H1 (cell line): Measurements from ENCODE around the gene OR2D2. TPM values are rescaled to one million over a fixed set of nuclear protein-coding genes. Genes with fewer than 3 reads are reported as not detected.
"Not testable (repeated sequence)": the region's sequence is repeated elsewhere in the genome, so short reads cannot be mapped to it uniquely, and the experiment has no call there.

ENCODE experiments used
- CTCF ChIA-PET: fragments of 300-600 bp; sonication (Branson Sonifier 250); formaldehyde crosslinking; loops from one replicate; lab custom pipeline; 2021; ENCODE audit not compliant: partially characterized antibody; lab: Charles Lee
- POLR2A ChIA-PET: fragments of 300-600 bp; sonication (Branson Sonifier 250); formaldehyde crosslinking; loops from one replicate; lab custom pipeline; 2021; ENCODE audit warnings: inconsistent platforms; ENCODE audit not compliant: partially characterized antibody; lab: Charles Lee
- DNase-seq, 2 experiments: peaks; one replicate each; pipeline versions ENCODE4 v3.0.0 to v3.0.0-alpha.2; 2010 to 2022; ENCODE audit warnings: low spot score in 2 of 2, low read depth in 1 of 2, mixed read lengths in 1 of 2
- FAIRE-seq: peaks from 2 replicates; lab custom pipeline; 2011; peaks lifted over from hg19 to GRCh38; lab: Jason Lieb, UNC
- H2AFZ ChIP-seq: 2 replicates; pipeline ENCODE4 v1.8.1; 2012; ENCODE audit warnings: low read length, inconsistent platforms
- H2AK5ac ChIP-seq: 2 replicates; pipeline ENCODE4 v1.6.1; 2013; ENCODE audit warnings: low read depth, low read length
- H2BK120ac ChIP-seq: replicated peaks from 2 replicates; pipeline ENCODE3; 2013; ENCODE audit warnings: low read depth, low read length, inconsistent platforms
- H2BK12ac ChIP-seq: 2 replicates; pipeline ENCODE4 v1.6.1; 2013; ENCODE audit warnings: low read depth, low read length
- H2BK15ac ChIP-seq: 2 replicates; pipeline ENCODE4 v1.6.1; 2013; ENCODE audit warnings: low read length
- H2BK20ac ChIP-seq: 2 replicates; pipeline ENCODE4 v1.6.1; 2013; ENCODE audit warnings: low read length
- H2BK5ac ChIP-seq: 2 replicates; pipeline ENCODE4 v1.6.1; 2013; ENCODE audit warnings: low read depth, low read length
- H3K14ac ChIP-seq: 2 replicates; pipeline ENCODE4 v1.6.1; 2013; ENCODE audit warnings: inconsistent platforms; ENCODE audit not compliant: insufficient read length
- H3K18ac ChIP-seq: 2 replicates; pipeline ENCODE4 v1.6.1; 2013; ENCODE audit warnings: low read length; ENCODE audit errors: extremely low read depth
- H3K23ac ChIP-seq: 2 replicates; pipeline ENCODE4 v1.6.1; 2013; ENCODE audit warnings: inconsistent platforms; ENCODE audit not compliant: insufficient read length
- H3K23me2 ChIP-seq: 2 replicates; pipeline ENCODE4 v1.6.1; 2013; ENCODE audit warnings: low read depth, low read length
- H3K27ac ChIP-seq: 2 replicates; pipeline ENCODE4 v1.6.1; 2011; ENCODE audit warnings: low read depth, low read length, inconsistent platforms
- H3K27me3 ChIP-seq, 4 experiments: replicated peaks in 1 of 4; 1 replicate in 1 of 4; 2 replicates in 3 of 4; pipeline versions ENCODE4 v1.6.1 to v1.8.1; 2011 to 2013; ENCODE audit warnings: low read length in 3 of 4, mild to moderate bottlenecking in 3 of 4, inconsistent platforms in 2 of 4, mixed read lengths in 2 of 4, moderate library complexity in 1 of 4; ENCODE audit not compliant: control insufficient read depth in 3 of 4, insufficient read depth in 3 of 4; ENCODE audit errors: extremely low read depth in 1 of 4
- H3K36me3 ChIP-seq, 4 experiments: 2 replicates each; pipeline versions ENCODE4 v1.6.1 to v1.8.1; 2011 to 2013; ENCODE audit warnings: mild to moderate bottlenecking in 4 of 4, low read length in 3 of 4, moderate library complexity in 2 of 4, control low read depth in 1 of 4, inconsistent platforms in 1 of 4; ENCODE audit not compliant: insufficient read depth in 4 of 4, control insufficient read depth in 2 of 4
- H3K4ac ChIP-seq: replicated peaks from 2 replicates; pipeline ENCODE3; 2013; ENCODE audit warnings: low read length, low read depth, mixed read lengths, inconsistent platforms; ENCODE audit not compliant: insufficient read length
- H3K4me1 ChIP-seq, 4 experiments: replicated peaks in 1 of 4; 1 replicate in 1 of 4; 2 replicates in 3 of 4; pipeline versions ENCODE4 v1.6.1 to v1.8.1; 2011 to 2013; ENCODE audit warnings: low read length in 3 of 4, inconsistent platforms in 2 of 4, mixed read lengths in 1 of 4; ENCODE audit not compliant: insufficient read depth in 4 of 4, control insufficient read depth in 3 of 4
- H3K4me2 ChIP-seq, 2 experiments: 2 replicates each; pipeline versions ENCODE4 v1.6.1 to v1.8.1; 2011 to 2013; ENCODE audit warnings: low read depth in 2 of 2, low read length in 2 of 2, control low read depth in 1 of 2, inconsistent platforms in 1 of 2, mild to moderate bottlenecking in 1 of 2; ENCODE audit not compliant: insufficient read depth in 1 of 2
- H3K4me3 ChIP-seq, 4 experiments: fragments of 200-600, 300-600 bp in 1 of 4; sonication (generic), shearing (Covaris generic), sonication (Bioruptor Twin) in 1 of 4; 2 replicates each; pipeline versions ENCODE4 v1.5.1 to v1.8.1; 2011 to 2016; ENCODE audit warnings: low read length in 4 of 4, low read depth in 3 of 4, control low read depth in 2 of 4, inconsistent platforms in 2 of 4, mild to moderate bottlenecking in 2 of 4, mixed read lengths in 1 of 4, moderate library complexity in 1 of 4; ENCODE audit not compliant: insufficient read depth in 2 of 4; ENCODE audit errors: extremely low read depth in 1 of 4
- H3K56ac ChIP-seq: replicated peaks from 2 replicates; pipeline ENCODE3; 2013; ENCODE audit warnings: low read depth, mild to moderate bottlenecking, mixed read lengths, low read length, inconsistent platforms; ENCODE audit not compliant: insufficient read length
- H3K79me1 ChIP-seq: 2 replicates; pipeline ENCODE4 v1.6.1; 2013; ENCODE audit warnings: low read depth, low read length, control low read depth
- H3K79me2 ChIP-seq, 2 experiments: 2 replicates each; pipeline versions ENCODE4 v1.6.1 to v1.8.1; 2012 to 2013; ENCODE audit warnings: low read length in 2 of 2, mild to moderate bottlenecking in 2 of 2, inconsistent platforms in 1 of 2; ENCODE audit not compliant: insufficient read depth in 2 of 2, control insufficient read depth in 1 of 2
- H3K9ac ChIP-seq, 4 experiments: replicated peaks in 1 of 4; 1 replicate in 1 of 4; 2 replicates in 3 of 4; pipeline versions ENCODE4 v1.6.1 to v1.8.1; 2011 to 2013; ENCODE audit warnings: low read depth in 3 of 4, low read length in 3 of 4, control low read depth in 2 of 4, mild to moderate bottlenecking in 2 of 4, moderate library complexity in 2 of 4, inconsistent platforms in 1 of 4; ENCODE audit errors: extremely low read depth in 1 of 4
- H3K9me3 ChIP-seq, 2 experiments: 2 replicates each; pipeline versions ENCODE4 v1.6.1 to v1.8.1; 2012 to 2013; ENCODE audit warnings: mild to moderate bottlenecking in 2 of 2, moderate library complexity in 2 of 2, control low read depth in 1 of 2, inconsistent platforms in 1 of 2, low read depth in 1 of 2, low read length in 1 of 2, mixed read lengths in 1 of 2; ENCODE audit not compliant: insufficient read depth in 2 of 2
- H4K20me1 ChIP-seq, 2 experiments: replicated peaks in 1 of 2; 2 replicates each; pipeline versions ENCODE3 to v1.8.1; 2011 to 2013; ENCODE audit warnings: inconsistent platforms in 2 of 2, low read length in 2 of 2, mild to moderate bottlenecking in 1 of 2; ENCODE audit not compliant: insufficient read depth in 2 of 2, control insufficient read depth in 1 of 2
- H4K5ac ChIP-seq: 2 replicates; pipeline ENCODE4 v1.6.1; 2013; ENCODE audit warnings: low read length, low read depth, mixed read lengths, inconsistent platforms; ENCODE audit not compliant: insufficient read length
- H4K8ac ChIP-seq: 2 replicates; pipeline ENCODE4 v1.8.0; 2013; ENCODE audit warnings: mild to moderate bottlenecking, moderate library complexity, low read length, inconsistent platforms; ENCODE audit not compliant: insufficient read depth; ENCODE audit errors: extremely low read depth
- H4K91ac ChIP-seq: replicated peaks from 2 replicates; pipeline ENCODE3; 2013; ENCODE audit warnings: low read length, mixed read lengths, inconsistent platforms; ENCODE audit not compliant: insufficient read length
- WGBS, 2 experiments: shearing (Covaris generic) in 1 of 2; methylation state at CpG; one replicate each; pipeline versions ENCODE4 v1.1.6 to v1.1.7; 2013 to 2015; ENCODE audit warnings: low lambda C conversion rate in 2 of 2, mixed read lengths in 2 of 2, inconsistent platforms in 1 of 2, low coverage in 1 of 2, missing lambda C conversion rate in 1 of 2; ENCODE audit not compliant: insufficient replicate concordance in 2 of 2, insufficient coverage in 1 of 2, insufficient read length in 1 of 2; ENCODE audit errors: extremely low coverage in 1 of 2, missing lambda C conversion rate in 1 of 2; 5-methylcytosine and 5-hydroxymethylcytosine counted together
- polyA plus RNA-seq, 7 experiments: library from polyadenylated mRNA; depleted of rRNA in 3 of 7; stranded (reverse) in 5 of 7; unstranded in 2 of 7; fragments of >200 nt in 5 of 7; fragments of 200-250 nt in 2 of 7; gene quantifications; 1 replicate in 5 of 7; 2 replicates in 1 of 7; 4 replicates in 1 of 7; pipeline versions ENCODE4 v1.2.1 to v1.2.3, GENCODE V29; 2011 to 2013; ENCODE audit warnings: missing spikeins in 2 of 7, mixed read lengths in 2 of 7
- total RNA-seq: library from RNA; stranded (reverse); fragmentation: NEBNext Ultra II Directional; extraction: Animal tissue kit (Norgen Biotek cat#: 25700); gene quantifications from 2 replicates; pipeline ENCODE4 v1.2.1, GENCODE V29; 2021

The OR2D2 gene
- total and polyA plus RNA-seq, 2 of the 8 experiments (the other 6 are each of a cell fraction or from before 2014, with no cell fraction given) = 0.15 TPM; not detected in 1

- H3K23me2 ChIP-seq, H2AFZ ChIP-seq, H3K27ac ChIP-seq, H3K4me2 ChIP-seq, POLR2A ChIA-PET, H3K4ac ChIP-seq, H4K20me1 ChIP-seq, H3K9ac ChIP-seq, H2BK20ac ChIP-seq, H2BK15ac ChIP-seq, DNase-seq, H2BK5ac ChIP-seq, H3K36me3 ChIP-seq, H2BK12ac ChIP-seq, H2BK120ac ChIP-seq, H3K4me1 ChIP-seq, H4K8ac ChIP-seq, H3K23ac ChIP-seq, H3K18ac ChIP-seq, H3K9me3 ChIP-seq, H3K79me2 ChIP-seq, H3K4me3 ChIP-seq, H4K5ac ChIP-seq, H3K56ac ChIP-seq, H4K91ac ChIP-seq, H2AK5ac ChIP-seq, FAIRE-seq, H3K79me1 ChIP-seq, H3K27me3 ChIP-seq, H3K14ac ChIP-seq: not testable (repeated sequence)
- 91% methylated on average over 13 of the region's 13 CpGs; no CpG with 5 or more reads in 1 of the 2 experiments for WGBS, 2 experiments
- CTCF ChIA-PET = interaction anchor here (1.0 kb wide), 1 partner anchor 149 kb away, joined by 3 read pairs; no protein-coding TSS in a partner anchor
Measured at GRCh38 chr11:6904804-6905203, 12.5 kb upstream of the OR2D2 start.
